GM18907 (cell line): ENCODE results near the gene EGFL8.
"Not testable (repeated sequence)": the region's sequence is repeated elsewhere in the genome, so short reads cannot be mapped to it uniquely, and the experiment has no call there.

Experiments used
- ATAC-seq: cut with Tn5 transposase; IDR thresholded peaks from one replicate; pipeline ENCODE4 v1.9.1; 2021; ENCODE audit warnings: mild to moderate bottlenecking, moderate library complexity; ENCODE audit not compliant: unreplicated experiment

EGFL8 gene

DNA sequence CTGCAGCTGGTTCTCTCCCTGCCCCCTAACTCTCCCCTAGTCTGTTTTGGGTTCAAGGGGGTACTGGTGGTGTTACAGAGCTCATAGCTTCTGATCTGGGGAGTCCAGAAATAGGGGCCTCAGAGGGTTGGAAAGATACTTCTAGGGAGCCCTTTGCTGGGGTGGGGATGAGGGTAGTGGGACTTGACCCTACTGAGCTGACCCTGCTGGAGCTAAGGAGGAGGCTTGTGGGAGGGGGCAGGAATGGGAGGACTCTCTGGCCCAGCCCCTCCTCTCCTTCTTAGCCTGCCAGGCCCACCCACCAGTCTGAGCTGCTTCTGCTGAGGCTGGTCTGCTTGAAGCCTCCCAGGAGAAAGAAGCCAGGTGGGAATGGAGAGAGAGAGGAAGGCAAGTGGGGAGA, at the start of gene EGFL8:
EGFL8 (plus strand) TSS at position 301 of the 400 bp plus-strand sequence. CDS start 1,571 bp downstream, outside the sequence.
- no peak for ATAC-seq

DNA sequence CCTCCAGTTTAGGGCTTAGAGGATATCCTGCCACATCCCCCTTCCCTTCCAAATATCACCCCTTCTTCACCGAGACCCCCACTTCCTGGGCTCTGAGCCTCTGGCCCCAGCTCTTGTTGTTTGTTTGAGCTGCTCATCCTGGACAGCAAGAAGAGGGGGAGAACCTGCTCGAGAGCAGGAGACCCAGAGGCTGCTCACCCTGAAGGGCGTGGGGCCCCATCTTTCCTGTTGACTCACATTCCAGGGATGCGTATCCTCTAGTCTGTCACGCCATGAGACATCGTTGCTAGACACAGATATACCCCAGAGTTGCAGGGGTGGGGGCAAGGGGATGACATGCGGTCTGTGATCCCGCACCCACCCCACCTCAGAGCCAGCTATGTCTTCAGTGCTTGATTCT, 49.6 kb upstream of the EGFL8 start:
- ATAC-seq = no peak

DNA sequence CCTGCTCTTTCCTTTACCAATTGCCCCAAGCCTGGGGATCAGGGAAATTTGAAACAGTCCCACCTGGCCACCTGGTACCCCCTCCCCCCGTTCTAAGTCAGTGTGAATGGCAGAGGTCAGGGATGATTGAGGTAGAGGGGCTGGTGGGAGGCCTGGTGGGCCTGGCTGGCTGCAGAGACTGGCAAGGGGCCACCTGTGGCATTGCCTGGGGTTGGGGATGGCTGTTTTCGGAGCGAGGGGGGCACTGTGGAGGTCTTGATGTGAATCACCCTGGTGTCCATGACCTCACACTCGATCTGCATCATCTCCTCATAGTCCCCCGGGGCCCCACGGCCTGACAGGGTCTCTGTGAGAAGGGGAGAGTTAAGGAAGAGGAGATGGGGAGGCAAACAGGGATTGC, 48.8 kb upstream of the EGFL8 start:
- ATAC-seq = no peak

DNA sequence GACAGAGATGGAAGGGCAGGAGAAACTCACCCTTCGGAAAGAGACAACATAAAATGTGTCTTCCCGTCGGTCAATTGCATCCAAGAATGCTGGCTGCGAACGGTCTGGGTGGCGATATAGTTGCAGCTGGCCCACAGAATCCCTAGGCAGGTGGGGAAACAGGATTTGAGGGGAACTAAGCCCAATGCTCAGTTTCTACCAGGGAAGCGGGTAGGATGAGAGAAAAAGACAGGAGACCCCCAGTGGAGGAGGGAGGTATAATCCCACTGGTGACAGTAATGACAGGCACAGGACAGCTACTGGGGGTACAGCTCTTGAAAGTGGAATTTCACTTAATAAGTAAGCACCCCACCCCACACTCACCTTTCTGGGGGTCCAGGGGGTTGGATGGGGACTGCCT, 47.7 kb upstream of the EGFL8 start:
- ATAC-seq = no peak

DNA sequence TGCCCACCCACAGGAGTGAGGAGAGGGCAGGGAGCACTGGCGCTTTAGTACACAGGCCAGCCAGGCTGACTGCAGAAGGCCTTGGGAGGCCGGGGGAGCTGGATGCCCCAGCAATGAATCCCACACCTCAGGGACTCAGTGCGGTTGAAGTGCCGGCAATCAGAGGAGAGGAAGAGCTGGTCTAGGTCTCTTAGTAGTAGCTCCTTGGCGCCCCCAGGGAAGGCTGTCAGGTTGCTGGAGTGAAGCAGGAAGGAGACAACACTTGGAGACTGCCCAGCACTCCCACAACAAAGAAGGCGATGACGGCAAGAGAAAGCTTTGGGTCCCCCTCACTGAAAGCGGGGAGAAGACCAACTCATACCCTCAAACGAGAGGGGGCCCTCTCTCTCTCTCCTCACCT, 46.9 kb upstream of the EGFL8 start:
- ATAC-seq = no peak

DNA sequence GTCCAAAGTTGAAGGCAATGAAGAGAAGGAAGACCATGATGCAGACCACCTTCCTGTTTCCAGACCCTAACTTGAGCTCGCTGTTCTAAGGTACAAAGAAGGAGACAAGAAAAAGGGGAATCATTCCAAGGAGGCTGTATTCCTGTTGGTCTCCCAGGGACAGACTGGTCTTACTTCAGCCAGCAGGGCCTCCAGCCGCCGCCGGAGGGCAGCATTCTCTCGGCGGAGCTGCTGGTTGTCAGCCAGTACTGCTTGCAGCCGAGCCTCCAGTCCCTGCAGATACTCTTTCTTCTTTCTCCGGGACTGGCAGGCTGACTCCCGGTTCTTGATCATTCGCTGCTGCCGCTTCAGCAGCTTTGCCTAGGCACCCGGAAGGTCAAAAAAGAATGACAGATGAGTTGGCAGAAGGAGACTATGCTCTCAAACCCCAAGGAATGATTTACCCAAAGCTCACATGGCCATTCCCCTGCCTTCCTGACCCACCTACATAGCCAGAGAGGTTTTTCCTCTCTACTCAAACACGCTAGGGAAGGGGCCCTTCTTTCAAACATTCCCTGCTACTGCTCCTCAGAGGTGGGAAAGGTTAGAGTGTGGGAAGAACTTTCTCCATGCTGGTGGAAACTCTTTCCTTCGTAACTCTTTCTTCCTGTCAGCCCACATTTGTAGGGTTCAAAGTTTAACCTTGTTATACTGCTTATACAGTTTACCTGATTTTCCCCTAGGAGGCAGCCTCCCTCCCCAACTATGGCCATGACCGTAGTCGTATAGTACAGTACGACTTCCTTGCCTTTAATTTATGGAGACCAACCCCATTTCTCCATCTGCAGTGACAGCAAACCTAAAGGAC, 45.4 kb upstream of the EGFL8 start:
- no peak for ATAC-seq

DNA sequence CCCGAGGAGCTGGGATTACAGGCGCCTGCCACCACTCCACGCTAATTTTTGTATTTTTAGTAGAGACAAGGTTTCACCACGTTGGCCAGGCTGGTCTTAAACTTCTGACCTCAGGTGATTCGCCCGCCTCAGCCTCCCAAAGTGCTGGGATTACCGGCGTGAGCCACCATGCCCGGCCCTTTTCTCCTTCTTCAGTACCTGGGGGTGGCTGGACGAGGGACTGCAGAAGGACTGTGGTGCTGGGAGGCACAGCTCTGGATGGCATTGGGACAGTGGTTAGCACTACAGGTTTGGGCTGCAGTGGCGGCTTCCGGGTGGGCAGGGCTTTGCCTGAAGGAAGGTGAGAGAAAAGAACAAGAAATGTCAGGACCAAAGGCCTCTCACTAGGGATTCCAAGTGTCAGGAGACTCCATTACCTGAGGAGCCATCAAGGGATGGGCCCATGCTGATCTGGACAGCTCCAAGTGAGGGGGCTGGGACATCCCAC, 43.8 kb upstream of the EGFL8 start:
- ATAC-seq = no peak

DNA sequence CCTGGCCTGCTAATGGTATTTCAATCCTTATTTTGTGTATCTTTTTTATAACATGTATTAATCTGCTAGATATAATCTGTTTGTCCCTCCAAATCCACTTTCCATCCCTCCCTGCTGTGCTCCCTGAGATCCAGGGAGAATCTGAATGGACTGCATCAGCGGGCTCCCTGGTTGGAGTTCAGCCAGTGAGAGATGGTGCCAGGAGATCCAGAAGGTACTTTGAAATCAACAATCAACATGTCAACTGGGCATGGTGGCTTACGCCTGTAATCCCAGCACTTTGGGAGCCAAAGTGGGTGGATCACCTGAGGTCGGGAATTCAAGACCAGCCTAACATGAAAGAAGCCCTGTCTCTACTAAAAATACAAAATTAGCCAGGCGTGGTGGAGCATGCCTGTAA, 40.7 kb upstream of the EGFL8 start:
- no peak for ATAC-seq

DNA sequence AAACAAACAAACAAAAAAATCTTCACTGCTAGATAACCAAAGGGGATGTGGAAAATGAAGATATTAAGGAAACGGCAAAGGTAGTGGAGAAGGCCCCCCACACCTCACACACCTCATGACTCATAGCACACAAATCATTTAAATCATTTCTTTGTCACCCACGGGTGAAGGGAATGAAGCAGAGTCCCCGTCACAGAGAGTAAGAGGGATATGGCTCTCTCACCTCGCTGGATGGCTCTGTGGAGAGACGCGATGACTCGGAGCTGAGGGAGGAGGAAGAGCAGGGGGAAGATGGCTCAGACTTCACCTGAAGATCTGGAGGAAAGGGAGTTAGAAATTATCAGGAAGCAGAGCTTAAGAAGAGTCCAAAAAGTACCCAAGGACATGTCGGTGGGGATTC, 37.5 kb upstream of the EGFL8 start:
- no peak for ATAC-seq

DNA sequence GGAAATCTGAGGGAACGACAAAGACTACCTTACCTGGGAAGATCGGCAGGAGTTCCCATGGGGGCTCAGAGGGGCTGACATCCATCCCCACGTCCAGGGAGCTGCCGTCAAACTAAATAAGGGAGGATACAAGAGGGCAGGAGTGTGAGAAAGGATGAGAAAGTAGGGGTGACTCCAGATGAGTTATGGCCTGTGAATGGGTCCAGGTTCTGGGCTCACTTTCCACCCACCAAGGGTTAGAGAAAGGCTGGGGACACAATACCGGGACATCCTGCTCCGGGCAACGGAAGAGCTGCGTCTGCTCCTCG, 37.0 kb upstream of the EGFL8 start:
- no peak for ATAC-seq

DNA sequence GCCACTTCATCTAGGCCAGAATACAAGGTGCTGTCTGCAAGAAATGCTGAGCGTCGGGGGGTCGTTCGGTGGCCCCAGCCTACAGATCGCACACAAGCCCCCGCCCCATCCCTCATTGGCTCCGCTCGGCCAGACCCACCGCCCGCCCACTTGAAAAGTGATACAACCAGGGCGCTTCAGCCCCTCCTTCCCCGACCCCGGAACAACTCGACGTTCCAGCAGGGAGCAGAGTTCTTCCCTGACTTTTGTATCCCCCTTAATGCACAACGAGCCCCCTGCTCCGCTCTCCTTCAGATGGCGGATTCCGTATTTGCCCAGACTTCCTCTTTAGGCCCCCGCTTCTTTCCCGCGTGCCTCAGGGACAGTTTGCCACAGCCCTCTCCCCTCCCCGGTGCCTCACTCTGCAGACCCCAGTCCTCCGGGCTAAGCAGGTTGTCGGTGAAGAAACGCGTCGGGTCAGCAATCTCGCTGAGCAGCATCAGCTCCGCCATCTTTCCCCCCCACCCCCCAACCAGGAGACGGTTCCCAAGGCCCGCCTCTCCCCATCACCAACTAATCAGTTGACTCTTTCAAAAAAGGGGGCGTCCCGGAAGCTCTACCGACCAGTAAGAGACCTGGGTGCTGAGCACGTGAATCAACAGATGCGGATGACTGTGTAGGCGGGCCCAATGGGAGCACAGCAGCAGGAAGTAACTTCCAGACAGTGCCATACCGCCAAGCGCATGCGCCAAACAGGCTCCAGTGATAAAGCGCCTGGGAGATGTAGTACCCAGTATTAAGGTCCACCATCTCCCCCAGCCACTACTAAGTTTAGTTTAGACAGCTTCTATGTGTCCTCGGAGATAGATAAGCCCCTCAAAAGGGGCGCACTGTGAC, 36.4 kb upstream of the EGFL8 start, which contains the start of gene ATF6B:
ATF6B (minus strand) TSS at position 530 of the 876 bp plus-strand sequence; CDS start at position 491, 39 bp downstream.
- ATAC-seq = peak; percentile 79

DNA sequence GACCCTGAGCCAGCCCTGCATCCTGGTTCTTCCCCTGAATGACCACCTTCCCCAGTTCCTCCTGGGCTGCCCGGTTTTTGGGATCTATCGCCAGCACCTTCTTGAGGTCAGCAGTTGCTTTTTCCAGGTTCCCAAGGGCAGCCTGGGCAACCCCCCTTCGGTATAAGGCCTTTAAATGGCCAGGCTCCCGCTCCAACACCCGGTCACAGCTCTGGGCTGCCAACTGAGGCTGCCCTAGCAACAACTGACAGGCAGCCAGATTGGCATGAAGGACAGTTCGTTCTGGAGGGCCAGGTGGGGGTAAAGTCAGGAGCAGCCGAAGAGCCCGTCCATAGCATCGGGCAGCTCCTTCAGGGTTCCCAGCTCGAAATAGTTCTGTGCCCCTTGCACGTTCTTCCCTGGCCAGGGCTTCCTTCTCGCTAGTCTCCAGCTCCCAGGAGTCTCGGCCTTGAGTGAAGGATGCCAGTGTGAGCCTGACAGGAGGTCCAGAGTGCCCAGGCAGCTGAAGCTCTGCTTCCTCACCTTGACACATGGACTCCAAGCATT, 35.6 kb upstream of the EGFL8 start:
- no peak for ATAC-seq

DNA sequence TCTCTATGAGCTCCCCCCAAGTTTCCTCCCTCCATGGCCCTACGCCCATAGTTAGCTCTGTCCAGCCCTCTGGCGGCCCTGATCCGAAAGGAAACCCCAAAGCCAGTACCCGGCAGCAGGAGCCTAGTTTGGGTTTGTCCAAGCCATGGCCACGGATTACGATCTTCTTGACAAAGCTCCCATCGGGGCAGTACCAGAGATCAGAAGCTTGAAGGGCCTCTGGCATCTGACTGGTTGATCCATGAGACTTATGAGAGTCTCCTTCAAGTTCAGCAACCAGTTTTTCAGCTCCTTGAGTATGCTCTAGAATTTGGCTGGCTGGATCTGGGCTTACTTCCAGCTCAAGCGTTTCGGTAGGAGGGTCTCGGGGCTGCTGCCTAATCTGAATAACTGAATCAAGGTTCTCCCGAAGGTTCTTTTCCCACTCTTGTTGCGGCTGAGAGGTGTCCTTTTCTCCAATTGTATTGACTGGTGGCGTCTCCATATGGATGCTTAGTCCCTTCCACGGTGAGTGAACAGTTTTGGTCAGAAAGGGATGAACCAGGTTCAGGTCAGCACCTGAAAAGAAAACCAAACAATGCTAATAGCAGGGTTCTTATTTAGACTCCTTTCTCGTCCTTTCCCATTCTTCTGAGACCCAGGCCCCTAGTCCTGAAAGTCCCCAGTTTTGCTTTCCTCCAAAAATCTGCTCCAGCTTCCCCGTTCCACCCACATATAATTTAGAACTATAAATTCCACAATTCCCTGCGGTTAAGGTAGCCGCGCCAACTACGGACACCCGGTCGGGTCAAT, 34.9 kb upstream of the EGFL8 start:
- ATAC-seq = no peak

DNA sequence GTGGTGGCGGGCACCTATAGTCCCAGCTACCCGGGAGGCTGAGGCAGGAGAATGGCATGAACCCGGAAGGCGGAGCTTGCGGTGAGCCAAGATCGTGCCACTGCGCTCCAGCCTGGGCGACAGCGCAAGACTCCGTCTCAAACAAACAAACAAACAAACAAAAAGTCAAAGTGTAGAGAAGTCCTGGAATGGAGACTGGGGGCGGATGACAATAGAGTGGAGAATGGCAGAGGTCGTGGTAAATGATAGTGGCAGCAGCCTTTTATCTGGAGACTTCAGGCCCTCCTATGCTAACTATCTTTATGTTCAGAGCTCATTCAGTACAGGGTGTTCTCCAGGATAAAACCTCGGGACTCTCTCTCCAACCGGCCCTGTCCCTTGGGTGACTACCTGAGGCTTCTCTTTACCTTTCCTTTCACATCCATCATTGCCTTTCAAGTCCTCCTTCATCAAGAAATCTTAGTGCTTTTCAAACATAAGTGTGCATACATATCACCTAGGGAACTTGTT, 32.9 kb upstream of the EGFL8 start:
- ATAC-seq = no peak

DNA sequence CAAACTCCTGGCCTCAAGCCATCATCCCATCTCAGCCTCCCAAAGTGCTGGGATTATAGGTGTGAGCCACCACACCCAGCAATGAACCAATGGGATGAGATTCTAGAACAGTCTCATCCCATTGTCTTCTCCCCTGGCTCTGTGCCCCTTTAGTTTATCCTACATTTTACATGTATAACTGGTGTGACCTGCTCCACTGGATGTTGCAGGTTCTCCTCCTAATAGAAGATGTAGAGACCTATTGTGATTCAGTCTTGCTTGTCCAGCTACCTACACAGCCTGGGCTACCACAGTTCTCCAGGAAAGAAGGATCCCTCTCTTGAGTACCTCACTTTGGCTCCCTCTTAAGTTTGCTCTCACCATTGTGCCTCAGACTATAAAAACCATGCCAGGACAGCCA, 32.3 kb upstream of the EGFL8 start:
- ATAC-seq = no peak

DNA sequence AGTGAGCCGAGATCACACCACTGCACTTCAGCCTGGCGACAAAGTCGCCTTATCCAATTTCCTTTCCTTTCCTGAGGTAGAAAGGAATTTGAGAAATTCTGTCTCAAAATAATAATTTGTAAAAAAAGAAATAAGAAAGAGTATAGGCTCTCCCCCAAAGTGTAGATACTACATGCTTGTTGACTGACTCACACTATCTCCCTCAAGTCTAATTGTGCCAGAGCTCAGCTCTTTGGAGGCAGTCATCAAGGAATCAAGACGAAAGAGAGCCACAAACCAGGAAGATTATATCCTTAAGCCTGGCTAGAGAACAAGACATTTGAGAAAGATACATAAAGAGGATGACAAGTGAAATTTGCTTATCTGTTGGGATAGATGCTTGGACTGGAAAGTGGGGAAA, 30.6 kb upstream of the EGFL8 start:
- ATAC-seq = no peak

DNA sequence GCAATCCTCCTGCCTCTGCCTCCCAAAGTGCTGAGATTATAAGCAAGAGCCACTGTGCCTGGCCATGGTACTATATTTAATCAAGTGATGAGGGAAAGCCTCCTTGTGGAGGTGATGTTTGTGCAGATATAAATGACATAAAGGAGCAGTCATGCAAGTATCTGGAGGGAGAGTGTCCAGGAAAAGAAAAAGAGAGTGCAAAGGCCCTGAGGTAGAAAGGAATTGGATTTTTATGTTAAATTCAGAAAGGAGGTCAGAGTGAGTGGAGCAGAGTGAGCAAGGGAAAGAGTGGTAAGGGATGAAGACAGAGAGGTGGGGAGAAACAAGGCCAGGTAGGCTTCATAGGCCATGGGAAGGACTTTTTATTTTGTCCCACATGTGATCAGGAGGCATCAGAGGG, 26.9 kb upstream of the EGFL8 start:
- ATAC-seq = no peak

DNA sequence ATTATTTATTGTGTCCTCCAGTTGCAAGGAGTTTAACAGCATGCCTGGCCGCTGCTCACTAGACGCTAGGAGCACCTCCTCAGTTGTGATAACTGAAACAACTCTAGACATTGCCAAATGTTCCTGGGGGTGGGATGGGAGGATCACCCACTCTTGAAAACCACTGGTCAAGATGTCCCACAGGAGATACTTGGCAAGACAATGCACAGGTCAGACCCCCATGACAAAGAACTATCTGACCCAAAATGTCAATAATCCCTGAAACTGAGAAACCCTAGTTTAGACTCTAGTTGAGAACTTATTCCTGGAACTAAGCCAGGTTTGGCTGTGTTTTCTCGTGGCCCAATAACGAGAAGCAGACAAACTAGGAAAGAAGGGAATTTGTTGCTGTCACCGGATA, 24.8 kb upstream of the EGFL8 start:
- ATAC-seq = no peak

DNA sequence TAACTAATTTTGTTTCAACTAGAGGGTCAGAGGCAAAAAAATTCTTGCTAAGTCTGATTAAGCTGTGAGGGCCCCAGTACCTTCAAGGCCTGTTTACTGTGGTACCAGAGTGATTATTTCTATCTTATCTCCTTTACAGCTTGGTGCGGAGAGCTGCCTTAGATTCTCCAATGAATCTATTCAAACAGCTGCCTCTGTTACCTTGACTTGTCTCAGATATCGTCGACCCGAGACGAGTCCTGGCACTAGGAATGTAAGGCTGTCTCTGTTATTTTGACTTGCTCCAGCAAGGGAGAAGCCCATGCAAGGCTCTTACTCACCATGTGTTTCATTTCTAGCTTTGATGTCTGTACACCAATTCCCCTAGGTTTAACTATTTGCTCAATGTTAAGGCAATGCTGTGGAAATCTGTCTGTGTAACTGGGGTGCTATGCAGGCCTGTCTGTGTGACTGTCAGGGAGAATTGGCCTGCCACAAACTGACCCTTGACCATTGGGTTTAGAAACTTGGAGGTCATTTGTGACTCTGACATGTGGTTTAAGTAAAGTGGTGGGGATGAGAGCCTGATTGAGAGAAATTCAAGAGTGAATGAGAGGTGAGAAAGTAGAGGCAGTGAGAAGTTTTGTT, 23.9 kb upstream of the EGFL8 start:
- ATAC-seq = no peak

DNA sequence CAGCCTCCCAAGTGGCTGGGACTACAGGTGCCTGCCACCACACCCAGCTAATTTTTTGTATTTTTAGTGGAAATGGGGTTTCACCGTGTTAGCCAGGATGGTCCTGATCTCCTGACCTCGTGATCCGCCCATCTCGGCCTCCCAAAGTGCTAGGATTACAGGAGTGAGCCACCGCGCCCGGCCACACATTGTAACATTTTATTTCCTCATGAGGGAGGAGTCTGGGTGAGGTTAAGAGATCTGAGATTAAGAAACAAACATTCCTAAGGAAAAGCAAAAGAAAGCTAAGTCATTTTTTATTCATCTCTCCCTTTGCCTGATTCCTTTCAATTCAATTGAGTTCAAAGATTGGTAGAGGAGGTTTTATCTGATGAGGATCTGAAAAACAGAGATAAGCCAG, 20.2 kb upstream of the EGFL8 start:
- not testable (repeated sequence) for ATAC-seq
